Measurements from ENCODE around the gene ANTXR2.
"Not testable (repeated sequence)": the region's sequence is repeated elsewhere in the genome, so short reads cannot be mapped to it uniquely, and the experiment has no call there.

The ANTXR2 gene

GRCh38 chr4:79991601-79992000 lies 81.4 kb downstream of the ANTXR2 start:
- H3K36me3 ChIP-seq (ENCODE audit: control insufficient read depth in 2 of 2, insufficient read depth in 2 of 2, low read length in 2 of 2), result no peaks in the 10 kb centered on the region
- no peak overlapping the region for H3K4me3 ChIP-seq (ENCODE audit: low read length in 2 of 2)
- no peaks in the 10 kb centered on the region for H3K27me3 ChIP-seq (ENCODE audit: control insufficient read depth in 1 of 2, insufficient read depth in 2 of 2, low read length in 2 of 2)
- H3K9me3 ChIP-seq (ENCODE audit: control insufficient read depth in 2 of 2, low read length in 2 of 2), result no peaks in the 10 kb centered on the region
- no peaks in the 10 kb centered on the region for H3K4me1 ChIP-seq (ENCODE audit: control insufficient read depth, insufficient read depth, low read length)
- no peak overlapping the region for H3K27ac ChIP-seq (ENCODE audit: low read length)
- H3K9ac ChIP-seq (ENCODE audit: low read length in 2 of 2), result no peak overlapping the region

DNA sequence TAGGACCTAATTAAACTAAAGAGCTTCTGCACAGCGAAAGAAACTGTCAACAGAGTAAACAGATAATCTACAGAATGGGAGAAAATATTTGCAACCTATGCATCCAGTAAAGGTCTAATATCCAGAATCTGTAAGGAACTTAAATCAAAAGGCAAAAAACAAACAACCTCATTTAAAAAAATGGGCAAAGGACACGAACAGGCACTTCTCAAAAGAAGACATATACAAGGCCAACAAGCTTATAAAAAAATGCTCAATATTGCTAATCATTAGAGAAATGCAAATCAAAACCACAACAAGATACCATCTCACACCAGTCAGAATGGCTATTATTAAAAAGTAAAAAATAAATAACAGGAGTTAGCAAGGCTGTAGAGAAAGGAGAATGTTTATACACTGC lies 81.9 kb downstream of the ANTXR2 start:
- H3K4me1 ChIP-seq (ENCODE audit: control insufficient read depth, insufficient read depth, low read length); H3K27ac ChIP-seq (ENCODE audit: low read length); H3K36me3 ChIP-seq (ENCODE audit: control insufficient read depth in 2 of 2, insufficient read depth in 2 of 2, low read length in 2 of 2); H3K27me3 ChIP-seq (ENCODE audit: control insufficient read depth in 1 of 2, insufficient read depth in 2 of 2, low read length in 2 of 2); H3K9ac ChIP-seq (ENCODE audit: low read length in 2 of 2); H3K9me3 ChIP-seq (ENCODE audit: control insufficient read depth in 2 of 2, low read length in 2 of 2); H3K4me3 ChIP-seq (ENCODE audit: low read length in 2 of 2): not testable (repeated sequence)

GRCh38 chr4:79987401-79987800 lies 85.6 kb downstream of the ANTXR2 start:
- peaks cover 0 to 3% of the 10 kb centered on the region in 2 donors for H3K36me3 ChIP-seq (ENCODE audit: control insufficient read depth in 2 of 2, insufficient read depth in 2 of 2, low read length in 2 of 2)
- no peaks in the 10 kb centered on the region for H3K4me1 ChIP-seq (ENCODE audit: control insufficient read depth, insufficient read depth, low read length)
- no peaks in the 10 kb centered on the region for H3K9me3 ChIP-seq (ENCODE audit: control insufficient read depth in 2 of 2, low read length in 2 of 2)
- H3K9ac ChIP-seq (ENCODE audit: low read length in 2 of 2), result no peak overlapping the region
- no peak overlapping the region for H3K27ac ChIP-seq (ENCODE audit: low read length)
- no peak overlapping the region for H3K4me3 ChIP-seq (ENCODE audit: low read length in 2 of 2)
- no peaks in the 10 kb centered on the region for H3K27me3 ChIP-seq (ENCODE audit: control insufficient read depth in 1 of 2, insufficient read depth in 2 of 2, low read length in 2 of 2)

GRCh38 chr4:79983431-79983830 lies 89.6 kb downstream of the ANTXR2 start:
- H3K27ac ChIP-seq (ENCODE audit: low read length), result no peak overlapping the region
- no peaks in the 10 kb centered on the region for H3K4me1 ChIP-seq (ENCODE audit: control insufficient read depth, insufficient read depth, low read length)
- no peak overlapping the region for H3K4me3 ChIP-seq (ENCODE audit: low read length in 2 of 2)
- H3K36me3 ChIP-seq (ENCODE audit: control insufficient read depth in 2 of 2, insufficient read depth in 2 of 2, low read length in 2 of 2), result peaks cover 0 to 4% of the 10 kb centered on the region in 2 donors
- H3K9me3 ChIP-seq (ENCODE audit: control insufficient read depth in 2 of 2, low read length in 2 of 2), result no peaks in the 10 kb centered on the region
- no peaks in the 10 kb centered on the region for H3K27me3 ChIP-seq (ENCODE audit: control insufficient read depth in 1 of 2, insufficient read depth in 2 of 2, low read length in 2 of 2)
- no peak overlapping the region for H3K9ac ChIP-seq (ENCODE audit: low read length in 2 of 2)

DNA sequence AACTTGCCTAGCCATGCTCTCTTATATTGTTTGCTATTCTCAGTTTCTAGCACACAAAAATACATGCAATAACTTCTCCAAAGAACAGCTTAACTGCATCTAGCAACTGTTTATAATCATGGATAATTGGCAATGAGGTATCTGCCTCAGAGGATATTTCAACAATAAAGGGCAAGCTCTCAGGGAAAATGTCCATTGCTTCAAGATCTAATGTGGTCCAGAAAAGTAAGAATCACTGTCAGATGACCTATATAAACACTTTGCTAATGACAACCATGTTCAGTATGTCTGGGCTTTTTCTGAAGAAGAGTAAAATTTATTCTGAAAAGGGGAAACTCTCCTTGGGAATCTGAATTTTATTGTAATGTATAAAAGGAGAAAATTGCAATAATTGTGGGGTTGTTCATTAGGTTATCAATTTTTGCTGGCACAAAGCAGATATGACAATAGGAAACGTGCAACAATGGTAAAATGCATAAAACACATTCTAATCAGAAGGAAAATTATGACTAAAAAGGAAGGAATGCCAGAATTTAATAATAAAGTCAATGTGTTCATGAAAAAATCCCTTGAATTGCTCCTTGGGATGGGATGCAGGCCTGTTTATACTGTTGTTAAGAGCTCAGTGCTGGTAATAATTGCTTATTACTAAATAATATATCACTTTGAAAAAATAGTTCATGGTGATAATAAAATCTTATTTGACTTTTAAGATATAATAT lies 90.3 kb downstream of the ANTXR2 start:
- Histone ChIP-seq H3K9ac (ENCODE audit: low read length in 2 of 2) (no peak overlapping the region), H3K4me3 (ENCODE audit: low read length in 2 of 2) (no peak overlapping the region), H3K27ac (ENCODE audit: low read length) (no peak overlapping the region)

DNA sequence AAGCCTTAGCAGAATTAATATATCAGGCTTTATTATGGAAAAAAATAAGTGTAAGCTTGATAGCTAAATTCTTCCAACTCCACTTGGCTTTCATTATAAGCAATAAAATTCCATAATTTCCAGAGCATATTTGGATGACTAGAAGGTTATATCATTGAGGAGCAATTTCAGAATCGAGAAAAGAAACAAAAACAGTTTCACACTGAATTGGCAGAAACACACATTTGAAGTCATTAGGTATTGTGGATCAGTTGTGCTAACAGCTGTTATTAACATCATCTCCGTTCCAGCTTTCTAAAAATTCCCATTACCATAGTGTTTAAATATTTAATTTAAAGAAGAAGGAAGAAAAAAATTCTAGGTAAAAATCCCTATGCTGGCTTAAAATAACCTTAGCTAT lies 92.6 kb downstream of the ANTXR2 start:
- peaks cover 21 to 23% of the 10 kb centered on the region in 2 donors for H3K36me3 ChIP-seq (ENCODE audit: control insufficient read depth in 2 of 2, insufficient read depth in 2 of 2, low read length in 2 of 2)
- no peak overlapping the region for H3K4me3 ChIP-seq (ENCODE audit: low read length in 2 of 2)
- no peak overlapping the region for H3K9ac ChIP-seq (ENCODE audit: low read length in 2 of 2)
- H3K4me1 ChIP-seq (ENCODE audit: control insufficient read depth, insufficient read depth, low read length), result no peaks in the 10 kb centered on the region
- no peak overlapping the region for H3K27ac ChIP-seq (ENCODE audit: low read length)
- H3K27me3 ChIP-seq (ENCODE audit: control insufficient read depth in 1 of 2, insufficient read depth in 2 of 2, low read length in 2 of 2), result no peaks in the 10 kb centered on the region
- no peaks in the 10 kb centered on the region for H3K9me3 ChIP-seq (ENCODE audit: control insufficient read depth in 2 of 2, low read length in 2 of 2)

More for the DNA sequence above, 90.3 kb downstream of the ANTXR2 start:
- Histone ChIP-seq H3K36me3 (ENCODE audit: control insufficient read depth in 2 of 2, insufficient read depth in 2 of 2, low read length in 2 of 2) (peaks cover 6 to 8% of the 10 kb centered on the region in 2 donors), H3K9me3 (ENCODE audit: control insufficient read depth in 2 of 2, low read length in 2 of 2) (no peaks in the 10 kb centered on the region), H3K27me3 (ENCODE audit: control insufficient read depth in 1 of 2, insufficient read depth in 2 of 2, low read length in 2 of 2) (no peaks in the 10 kb centered on the region), H3K4me1 (ENCODE audit: control insufficient read depth, insufficient read depth, low read length) (no peaks in the 10 kb centered on the region)

GRCh38 chr4:79979785-79980437 lies 93.1 kb downstream of the ANTXR2 start:
- Histone ChIP-seq H3K9ac (ENCODE audit: low read length in 2 of 2) (no peak overlapping the region), H3K36me3 (ENCODE audit: control insufficient read depth in 2 of 2, insufficient read depth in 2 of 2, low read length in 2 of 2) (peaks cover 21 to 26% of the 10 kb centered on the region in 2 donors), H3K27me3 (ENCODE audit: control insufficient read depth in 1 of 2, insufficient read depth in 2 of 2, low read length in 2 of 2) (no peaks in the 10 kb centered on the region), H3K27ac (ENCODE audit: low read length) (no peak overlapping the region), H3K4me1 (ENCODE audit: control insufficient read depth, insufficient read depth, low read length) (no peaks in the 10 kb centered on the region), H3K4me3 (ENCODE audit: low read length in 2 of 2) (no peak overlapping the region), H3K9me3 (ENCODE audit: control insufficient read depth in 2 of 2, low read length in 2 of 2) (no peaks in the 10 kb centered on the region)

DNA sequence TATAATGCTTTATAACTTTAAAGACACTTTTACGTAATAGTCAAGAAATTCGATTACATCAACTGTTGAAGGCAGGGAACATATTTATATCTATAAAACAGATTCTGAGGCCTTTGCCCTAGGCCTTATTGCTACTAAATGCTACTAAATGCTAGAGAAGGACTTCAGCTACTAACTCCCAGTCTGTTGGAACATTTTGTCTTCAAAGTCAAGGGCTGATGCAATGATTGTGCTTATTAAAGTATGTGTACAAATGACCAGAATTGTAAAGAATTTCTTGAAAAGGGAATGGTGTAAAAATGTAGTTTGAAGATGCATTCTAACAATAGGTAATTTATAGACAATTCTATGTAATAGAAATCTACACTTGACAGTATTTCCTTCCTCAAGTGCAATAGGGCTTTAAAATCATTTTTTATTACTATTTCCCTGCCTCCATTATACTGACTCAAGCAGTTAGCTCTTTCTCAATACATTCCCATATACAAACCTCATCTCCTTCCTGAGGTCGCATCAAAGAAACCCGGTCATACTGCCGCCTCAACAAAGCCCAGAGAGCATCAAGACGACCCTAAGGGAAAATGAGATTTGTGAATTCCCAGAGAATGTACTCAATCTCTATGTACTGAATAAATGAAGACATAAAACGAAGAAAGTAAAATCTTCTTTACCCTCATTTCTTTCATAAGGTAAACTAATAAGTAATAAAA lies 95.7 kb downstream of the ANTXR2 start:
- Histone ChIP-seq H3K27ac (ENCODE audit: low read length) (no peak overlapping the region), H3K9ac (ENCODE audit: low read length in 2 of 2) (no peak overlapping the region), H3K4me1 (ENCODE audit: control insufficient read depth, insufficient read depth, low read length) (no peaks in the 10 kb centered on the region), H3K36me3 (ENCODE audit: control insufficient read depth in 2 of 2, insufficient read depth in 2 of 2, low read length in 2 of 2) (peaks cover 20 to 34% of the 10 kb centered on the region in 2 donors), H3K9me3 (ENCODE audit: control insufficient read depth in 2 of 2, low read length in 2 of 2) (no peaks in the 10 kb centered on the region), H3K4me3 (ENCODE audit: low read length in 2 of 2) (no peak overlapping the region), H3K27me3 (ENCODE audit: control insufficient read depth in 1 of 2, insufficient read depth in 2 of 2, low read length in 2 of 2) (no peaks in the 10 kb centered on the region)

DNA sequence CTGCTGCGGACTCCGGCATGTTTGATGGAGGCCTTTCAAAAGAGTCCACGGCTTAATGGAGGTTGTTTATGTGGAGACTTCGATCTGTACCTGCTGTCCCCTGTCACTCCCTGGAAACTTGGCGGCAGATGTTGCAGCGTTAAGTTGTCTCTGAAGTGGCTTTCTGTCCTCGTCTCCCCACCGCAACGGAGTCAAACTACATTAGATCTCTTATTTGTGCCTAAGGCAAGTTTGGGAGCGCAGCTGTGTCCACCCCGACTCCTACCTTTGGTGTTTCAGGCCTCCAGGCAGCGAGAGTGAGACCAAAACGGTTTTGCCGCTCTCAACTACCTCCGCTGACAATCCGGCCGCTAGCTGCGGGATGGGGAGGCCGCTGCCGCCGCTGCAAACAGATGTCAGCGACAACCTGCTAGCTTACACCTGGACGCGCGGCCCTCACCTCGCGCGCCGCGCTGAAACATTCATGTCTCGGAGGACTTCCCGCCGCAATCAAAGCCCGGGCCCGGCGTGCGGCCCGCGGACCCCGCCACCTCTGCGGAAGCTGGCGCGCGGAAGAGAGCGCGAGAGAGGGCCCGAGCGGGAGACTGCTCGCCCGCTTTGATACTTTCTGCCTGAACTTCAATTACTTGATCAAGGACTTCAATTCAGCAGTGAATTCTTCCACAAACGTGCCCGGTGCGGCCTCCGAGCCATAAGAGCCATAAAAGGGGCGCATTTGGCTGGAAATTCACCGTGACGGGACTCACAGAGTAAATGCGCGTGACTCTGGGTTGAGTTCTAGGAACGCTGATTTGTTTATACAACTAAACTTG lies 108.4 kb downstream of the ANTXR2 start:
- no peak overlapping the region for H3K27ac ChIP-seq (ENCODE audit: low read length)

DNA sequence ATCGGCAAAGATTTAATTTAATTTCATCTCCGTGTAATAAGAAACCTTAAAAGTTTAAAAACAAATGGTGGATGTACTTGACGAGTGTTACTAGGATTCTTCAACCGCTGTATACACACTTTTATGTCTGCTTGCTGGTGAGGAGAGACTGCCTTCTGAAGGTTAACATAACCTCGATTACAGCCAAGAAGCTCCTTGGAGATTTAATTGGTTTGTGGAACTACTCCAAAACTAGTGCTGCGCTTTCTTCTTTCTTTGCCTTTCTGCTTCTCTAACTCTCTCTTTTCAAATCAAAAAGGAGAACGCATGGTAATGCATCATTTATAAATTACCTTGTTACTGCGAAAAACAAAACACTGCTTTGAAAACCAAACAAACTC lies 109.0 kb downstream of the ANTXR2 start:
- no peak overlapping the region for H3K4me3 ChIP-seq (ENCODE audit: low read length in 2 of 2)
- no peaks in the 10 kb centered on the region for H3K9me3 ChIP-seq (ENCODE audit: control insufficient read depth in 2 of 2, low read length in 2 of 2)
- no peak overlapping the region for H3K27ac ChIP-seq (ENCODE audit: low read length)
- H3K27me3 ChIP-seq (ENCODE audit: control insufficient read depth in 1 of 2, insufficient read depth in 2 of 2, low read length in 2 of 2), result no peaks in the 10 kb centered on the region
- no peak overlapping the region for H3K9ac ChIP-seq (ENCODE audit: low read length in 2 of 2)
- H3K4me1 ChIP-seq (ENCODE audit: control insufficient read depth, insufficient read depth, low read length), result no peaks in the 10 kb centered on the region
- peaks cover 9 to 13% of the 10 kb centered on the region in 2 donors for H3K36me3 ChIP-seq (ENCODE audit: control insufficient read depth in 2 of 2, insufficient read depth in 2 of 2, low read length in 2 of 2)

More for the DNA sequence above, 108.4 kb downstream of the ANTXR2 start:
- Histone ChIP-seq H3K9ac (ENCODE audit: low read length in 2 of 2) (no peak overlapping the region), H3K4me1 (ENCODE audit: control insufficient read depth, insufficient read depth, low read length) (no peaks in the 10 kb centered on the region), H3K36me3 (ENCODE audit: control insufficient read depth in 2 of 2, insufficient read depth in 2 of 2, low read length in 2 of 2) (peaks cover 9 to 13% of the 10 kb centered on the region in 2 donors), H3K9me3 (ENCODE audit: control insufficient read depth in 2 of 2, low read length in 2 of 2) (no peaks in the 10 kb centered on the region), H3K4me3 (ENCODE audit: low read length in 2 of 2) (no peak overlapping the region), H3K27me3 (ENCODE audit: control insufficient read depth in 1 of 2, insufficient read depth in 2 of 2, low read length in 2 of 2) (no peaks in the 10 kb centered on the region)

Measured in stomach smooth muscle (tissue), 2 donors.